Measurements from ENCODE around the gene CSNK1G2. TPM values are rescaled to one million over a fixed set of nuclear protein-coding genes. Genes with fewer than 3 reads are reported as not detected.

Gene CSNK1G2
- 60.1 and 117 TPM in 2 replicates for total RNA-seq

DNA sequence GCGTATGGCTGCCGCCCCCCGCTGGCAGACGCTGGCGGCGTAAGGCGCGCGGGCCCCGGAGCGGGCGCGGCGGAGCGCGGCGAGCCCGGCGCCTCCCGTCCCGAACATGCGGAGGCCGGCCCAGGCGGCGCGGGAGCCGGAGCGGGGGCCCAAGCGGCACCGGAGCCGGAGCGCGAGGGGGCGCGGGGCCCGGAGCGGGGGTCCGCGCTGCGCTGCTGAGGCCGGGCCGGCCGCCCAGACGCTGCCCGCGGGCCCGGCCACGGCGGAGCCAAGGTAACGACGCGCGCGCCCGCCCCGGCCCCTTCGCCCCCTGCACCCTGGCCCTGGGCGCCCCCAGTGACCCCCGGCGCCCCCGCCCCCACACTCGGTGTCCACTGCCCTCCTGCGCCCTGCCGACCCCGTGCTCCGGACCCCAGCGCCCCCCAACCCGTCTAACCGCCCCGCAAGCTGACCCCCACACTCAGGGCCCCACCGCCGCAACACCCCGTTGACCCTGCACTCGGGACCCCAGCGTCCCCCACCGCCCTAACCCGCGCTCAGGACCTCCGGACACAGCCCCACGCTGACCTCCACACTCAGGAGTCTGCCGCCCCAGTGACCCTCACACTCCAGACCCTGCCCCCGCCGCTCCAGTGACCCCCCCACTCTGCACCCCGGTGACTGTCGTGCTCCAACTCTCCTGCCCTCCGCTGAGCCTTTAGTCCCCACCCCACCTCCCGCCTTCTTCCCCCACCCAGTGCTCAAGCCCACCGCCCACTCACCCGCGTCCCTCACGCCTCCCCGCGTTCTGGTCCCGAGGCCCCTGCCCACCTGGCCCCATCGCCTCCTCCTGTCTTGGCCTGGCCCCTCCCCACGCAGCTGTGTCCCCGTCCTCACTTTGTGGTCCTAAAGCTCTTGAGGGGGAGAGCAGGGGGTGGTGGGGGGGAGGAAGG lies at the start of gene CSNK1G2:
TSS of gene CSNK1G2 (plus strand) at position 27 of the 932 bp plus-strand sequence. CDS start 28,601 bp downstream, outside the sequence.

DNA sequence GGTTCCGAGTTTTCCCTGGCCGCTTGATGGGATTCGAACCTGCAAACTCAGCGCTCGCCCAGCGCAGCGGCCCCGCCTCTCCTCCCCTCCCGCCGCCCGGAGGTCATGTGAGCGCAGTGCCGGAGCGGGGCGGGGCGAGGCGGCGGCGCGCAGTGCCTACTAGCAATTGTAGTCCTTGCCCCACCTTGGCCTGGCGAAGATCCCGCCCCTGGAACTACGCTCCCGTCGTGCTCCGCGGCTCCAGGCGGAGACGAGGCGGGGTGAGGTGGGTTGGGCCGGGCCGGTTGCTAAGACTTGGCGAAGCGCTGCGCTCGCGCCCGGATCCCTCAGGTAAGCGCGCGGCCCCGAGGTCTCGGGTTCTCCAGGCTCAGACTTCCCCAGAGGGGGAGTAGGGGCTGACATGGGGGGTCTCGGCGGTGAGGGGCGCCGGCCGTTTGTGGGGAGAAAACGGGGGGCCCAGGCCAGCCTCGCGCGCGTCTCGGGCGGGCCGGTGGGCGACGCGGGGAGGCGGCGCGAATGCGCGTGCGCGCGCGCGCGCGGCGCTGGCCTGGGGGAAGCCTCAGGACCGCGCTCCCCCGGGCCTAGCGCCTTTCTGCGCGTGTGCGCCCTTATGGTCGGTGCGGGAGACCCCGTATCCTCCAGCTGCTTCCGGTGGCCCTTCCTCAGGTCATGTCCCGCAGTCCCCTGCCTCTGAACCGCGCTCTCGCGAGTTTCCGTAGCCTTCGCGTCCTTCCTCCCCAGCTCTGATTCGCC lies 35.7 kb upstream of the CSNK1G2 start, which contains the start of the genes ADAT3 and SCAMP4:
TSS of gene ADAT3 (plus strand) at position 290 of the 753 bp plus-strand sequence. CDS start 6,649 bp downstream, outside the sequence.
TSS of gene SCAMP4 (plus strand) at position 290 of the 753 bp plus-strand sequence. CDS start 9,621 bp downstream, outside the sequence.

DNA sequence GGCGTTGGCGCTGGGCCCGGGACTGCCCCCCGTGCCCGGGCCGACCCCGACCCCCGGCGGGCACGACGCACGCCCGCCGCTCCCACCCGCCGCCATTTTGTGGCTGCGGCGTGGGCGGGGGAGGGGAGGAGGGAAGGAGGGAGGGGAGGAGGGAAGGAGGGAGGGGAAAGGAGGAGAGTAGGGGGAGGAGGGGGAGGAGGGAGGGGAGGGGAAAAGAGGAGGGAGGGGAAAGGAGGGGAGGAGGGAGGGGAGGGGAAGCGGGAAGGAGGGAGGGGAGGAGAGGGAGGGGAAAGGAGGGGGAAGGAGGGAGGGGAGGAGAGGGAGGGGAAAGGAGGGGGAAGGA lies 74.6 kb downstream of the CSNK1G2 start, which contains the start of gene BTBD2:
TSS of gene BTBD2 (minus strand) at position 107 of the 343 bp plus-strand sequence. CDS start at position 96, 11 bp downstream.

Other genes with a start within 250 kb of the CSNK1G2 start
- under 0.01 TPM in 2 replicates for gene ONECUT3, start 187.7 kb upstream of the CSNK1G2 start, total RNA-seq
- under 0.01 and 1.1 TPM in 2 replicates for gene ATP8B3, start 128.9 kb upstream of the CSNK1G2 start, total RNA-seq
- gene REXO1, start 92.7 kb upstream of the CSNK1G2 start, total RNA-seq: 7.5 and 20.5 TPM in 2 replicates
- gene KLF16, start 77.6 kb upstream of the CSNK1G2 start, total RNA-seq: 10.9 and 18.9 TPM in 2 replicates
- gene ABHD17A, start 55.7 kb upstream of the CSNK1G2 start, total RNA-seq: 38.7 and 40.0 TPM in 2 replicates
- 1.4 and 3.3 TPM in 2 replicates for gene ADAT3, start 35.8 kb upstream of the CSNK1G2 start, total RNA-seq
- 13.0 and 48.7 TPM in 2 replicates for gene SCAMP4, start 35.8 kb upstream of the CSNK1G2 start, total RNA-seq
- 16.1 and 125 TPM in 2 replicates for gene BTBD2, start 74.5 kb downstream of the CSNK1G2 start, total RNA-seq
- 430 and 865 TPM in 2 replicates for gene MKNK2, start 110.1 kb downstream of the CSNK1G2 start, total RNA-seq
- 19.1 and 49.2 TPM in 2 replicates for gene MOB3A, start 155.2 kb downstream of the CSNK1G2 start, total RNA-seq
- gene IZUMO4, start 155.7 kb downstream of the CSNK1G2 start, total RNA-seq: 1.9 and 2.4 TPM in 2 replicates
- 89.2 and 208 TPM in 2 replicates for gene AP3D1, start 210.4 kb downstream of the CSNK1G2 start, total RNA-seq
- gene DOT1L, start 222.8 kb downstream of the CSNK1G2 start, total RNA-seq: 4.4 and 10.1 TPM in 2 replicates

All from nasal cavity respiratory epithelium epithelial cell of viscerocranial mucosa (primary cell).